Activated CD4-positive, CD25-positive, alpha-beta regulatory T cell (primary cell): Measurements from ENCODE around the gene CIRBP.

ENCODE experiments used
- DNase-seq, 4 experiments: peaks; one replicate each; lab custom pipeline; 2025; lab: John Stamatoyannopoulos, UW

CIRBP gene

DNA sequence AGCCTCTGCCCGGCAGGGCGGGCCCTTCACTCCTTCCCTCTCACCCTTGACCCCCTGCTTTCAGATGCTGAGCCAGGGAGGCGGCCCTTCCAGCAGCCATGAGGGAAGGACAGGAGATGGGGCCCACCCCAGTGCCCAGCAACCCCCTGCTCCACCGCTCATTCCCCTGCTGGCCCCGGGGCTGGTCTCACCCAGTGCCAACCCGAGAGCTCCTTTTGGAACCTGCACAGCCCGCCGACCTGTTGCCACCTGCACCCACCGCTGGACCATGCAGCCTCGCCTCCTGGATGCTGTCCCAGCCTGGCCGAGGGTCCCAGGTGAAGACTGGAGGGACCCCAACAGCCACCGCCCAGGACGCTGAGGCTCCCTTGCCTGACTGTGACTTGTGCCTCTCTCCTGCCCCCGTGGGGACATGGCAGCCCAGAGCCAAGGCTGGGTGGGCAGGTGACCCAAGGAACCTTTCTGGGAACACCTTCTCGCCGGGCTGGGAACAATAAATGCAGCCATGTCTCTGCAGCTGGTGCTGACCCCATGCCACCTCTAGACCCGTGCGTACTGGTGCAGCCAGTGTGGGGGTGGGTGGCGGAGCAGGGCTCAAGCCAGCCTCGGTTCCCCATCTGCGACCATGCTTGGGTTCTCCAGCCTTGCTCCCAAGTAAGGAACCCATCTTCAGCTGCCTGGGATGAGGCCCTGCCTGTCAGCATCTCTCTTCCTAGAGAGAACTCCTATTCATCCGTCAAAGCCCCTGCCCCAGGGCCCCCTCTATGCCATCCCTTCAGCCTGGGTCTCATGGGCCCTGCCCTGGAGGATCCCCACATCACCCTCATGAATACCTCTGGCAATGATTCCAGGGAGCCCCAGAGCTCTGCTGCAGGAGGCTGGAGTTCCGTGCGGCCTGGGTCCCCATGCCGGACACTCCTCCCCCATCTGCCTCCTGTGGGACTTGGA is 9.9 kb downstream of the CIRBP start:
- DNase-seq, result no peak

DNA sequence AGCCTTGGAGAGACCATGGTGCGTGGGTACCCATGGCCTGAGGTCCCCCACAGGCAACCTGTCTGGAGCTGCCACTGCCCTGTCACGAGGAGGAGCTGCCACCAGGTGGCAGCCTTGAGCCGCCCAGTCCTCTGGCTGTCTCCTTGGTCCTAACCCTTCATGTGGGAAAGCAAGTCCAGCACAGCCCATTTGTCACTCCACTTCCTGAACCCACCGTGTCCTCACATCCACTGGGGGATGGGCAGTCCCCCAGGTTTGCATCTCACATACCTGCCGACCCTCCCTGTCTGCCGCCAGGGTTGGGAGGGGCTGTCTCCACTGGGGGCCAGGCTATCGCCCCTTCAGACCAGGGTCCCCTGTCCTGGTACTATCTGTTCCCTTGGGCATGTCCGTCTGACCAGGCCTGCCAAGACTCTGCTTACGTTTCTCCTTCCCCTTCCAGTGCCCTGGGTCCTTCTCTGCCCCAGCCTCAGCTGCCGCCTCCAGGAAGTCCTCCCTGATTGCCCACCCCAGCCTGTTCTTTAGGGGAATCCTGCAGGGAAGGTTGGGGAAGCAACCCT is 10.7 kb downstream of the CIRBP start:
- DNase-seq, result peak; percentile 54 to 69 (median 64)

DNA sequence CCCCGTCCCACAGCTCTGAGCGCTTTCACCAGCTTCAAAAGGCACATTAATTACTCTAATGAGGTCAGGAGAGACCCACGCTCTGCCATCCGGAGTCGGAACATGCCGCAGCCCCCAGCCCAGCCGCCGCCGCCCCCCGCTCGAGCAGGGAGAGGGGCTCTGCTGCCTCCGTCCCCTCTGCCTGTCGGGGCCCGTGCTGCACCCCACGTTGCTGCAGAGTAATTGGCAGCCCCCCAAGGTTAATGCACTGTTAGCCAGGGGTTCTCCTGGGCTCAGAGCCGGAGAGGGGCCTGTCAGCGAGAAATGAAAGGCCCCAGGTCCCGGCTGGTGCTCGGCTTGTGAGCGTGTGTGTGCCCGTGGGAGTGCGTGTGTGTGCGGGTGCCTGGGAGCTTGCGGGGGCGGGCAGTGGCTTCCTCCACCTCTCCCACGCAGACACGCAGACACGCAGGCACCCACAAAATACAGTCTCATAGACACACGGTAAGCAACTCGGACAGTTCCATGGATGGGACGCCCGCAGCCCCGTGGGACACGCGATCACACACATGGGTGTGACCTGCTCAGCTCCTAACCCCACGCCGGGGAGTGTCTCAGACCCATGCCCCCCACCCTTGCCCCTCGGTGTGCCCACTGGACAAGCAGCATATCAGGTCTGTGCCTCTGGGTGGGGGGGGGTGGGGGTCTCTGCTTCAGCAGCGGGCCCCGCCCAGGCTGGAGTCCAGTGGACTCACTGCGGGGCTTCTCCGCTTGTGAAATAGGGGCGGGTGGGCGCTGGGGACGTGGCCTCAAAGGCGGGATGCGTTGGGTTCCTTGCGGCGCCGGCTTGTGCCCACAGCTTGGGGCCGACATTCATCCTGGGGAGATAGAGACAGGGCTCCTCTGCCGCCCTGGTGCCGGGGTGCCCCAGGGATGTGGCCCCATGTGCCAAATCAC is 11.8 kb downstream of the CIRBP start:
- no peak for DNase-seq

DNA sequence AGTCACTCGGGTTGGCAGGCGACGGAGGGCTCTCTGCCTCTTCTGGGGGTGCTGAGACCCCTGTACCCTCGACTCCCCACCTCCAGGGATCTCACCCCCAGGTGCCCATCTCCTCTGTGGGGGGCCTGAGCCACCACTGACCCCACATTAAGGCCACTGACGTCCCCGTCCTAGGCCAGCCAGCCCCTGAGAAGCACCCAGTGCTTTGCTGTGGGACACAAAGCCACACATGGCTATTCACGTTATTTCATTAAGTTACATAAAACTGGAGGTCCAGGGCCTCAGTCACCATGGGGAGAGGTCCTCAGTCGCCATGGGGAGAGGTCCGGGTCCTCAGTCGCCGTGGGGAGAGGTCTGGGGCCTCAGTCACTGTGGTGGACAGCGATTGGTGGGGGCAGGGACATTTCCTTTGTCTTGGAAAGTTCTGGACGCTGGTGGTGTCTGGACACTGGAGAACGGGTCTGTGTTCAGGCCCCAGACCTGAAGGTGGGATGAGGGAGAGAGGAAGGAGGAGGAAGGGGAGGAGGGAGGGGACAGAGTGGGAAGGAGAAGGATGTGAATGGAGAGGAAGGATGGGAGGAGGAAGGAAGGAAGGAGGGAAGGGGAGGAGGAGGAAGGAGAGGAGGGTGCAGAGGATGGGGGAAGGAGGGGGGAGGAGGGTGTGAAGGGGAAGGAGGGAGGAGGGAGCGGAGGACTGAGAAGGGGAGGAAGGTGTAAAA is 12.6 kb downstream of the CIRBP start:
- DNase-seq, result no peak

DNA sequence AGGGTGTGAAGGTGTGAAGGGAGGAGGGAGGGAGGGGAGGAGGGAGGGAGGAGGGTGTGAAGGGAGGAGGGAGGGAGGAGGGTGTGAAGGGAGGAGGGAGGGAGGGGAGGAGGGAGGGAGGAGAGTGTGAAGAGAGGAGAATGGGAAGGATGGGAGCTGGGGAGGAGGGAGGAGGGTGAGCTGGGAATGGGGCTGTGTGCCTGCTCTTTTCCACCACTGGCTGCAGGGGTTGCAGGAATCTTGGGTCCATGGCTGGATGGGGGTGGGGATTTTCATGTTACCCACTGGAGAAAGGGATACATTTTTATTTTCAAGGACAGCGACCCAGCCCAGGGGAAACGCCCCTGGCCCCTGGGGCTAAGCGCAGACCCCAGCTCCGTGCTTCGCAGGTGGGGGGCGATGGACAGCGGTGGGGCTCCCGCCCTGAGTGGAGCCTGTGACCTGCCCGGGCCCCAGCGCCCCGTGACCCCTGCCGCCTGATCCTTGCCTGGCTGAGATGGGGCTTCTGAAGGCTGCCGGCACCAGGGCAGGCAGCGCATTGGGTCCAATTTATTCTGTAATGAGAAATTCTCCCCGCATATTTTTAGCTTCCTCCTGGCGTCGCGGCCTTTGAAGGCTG is 13.6 kb downstream of the CIRBP start:
- no peak for DNase-seq

DNA sequence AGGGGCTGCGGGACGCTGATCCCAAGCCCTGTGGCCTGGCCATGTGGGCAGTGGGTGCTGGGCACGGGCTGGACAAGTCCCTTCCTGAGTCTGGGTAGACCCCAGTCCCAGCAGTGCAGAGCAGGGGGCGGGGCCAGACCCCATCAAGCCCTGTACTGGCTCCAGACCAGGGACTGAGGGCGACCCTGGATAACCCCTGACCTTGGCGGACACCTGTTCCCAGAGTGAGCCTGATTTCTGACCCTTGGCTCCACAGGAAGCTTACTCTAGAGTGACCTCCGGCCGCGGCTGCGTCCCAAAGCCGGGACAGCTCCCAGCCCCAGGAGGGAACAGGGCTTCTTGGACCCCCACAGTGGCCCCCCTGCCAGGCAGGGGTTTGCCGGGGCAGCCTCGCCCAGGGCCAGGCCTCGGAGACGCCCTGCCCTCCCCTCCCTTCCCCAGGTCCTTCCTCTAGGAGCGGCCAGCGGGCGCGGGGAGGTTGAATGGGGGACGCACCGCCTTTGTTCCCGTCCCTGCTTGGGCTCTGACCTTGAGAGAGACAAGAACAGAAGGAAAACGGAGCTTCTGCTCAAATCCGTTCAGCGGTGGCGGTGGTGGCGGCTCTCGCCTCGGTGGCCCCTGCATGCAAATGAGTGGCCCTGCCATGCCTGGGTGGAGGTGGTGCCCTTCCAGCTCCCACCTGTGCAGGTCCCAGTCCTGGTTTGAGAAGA is 14.2 kb downstream of the CIRBP start:
- DNase-seq, result no peak

DNA sequence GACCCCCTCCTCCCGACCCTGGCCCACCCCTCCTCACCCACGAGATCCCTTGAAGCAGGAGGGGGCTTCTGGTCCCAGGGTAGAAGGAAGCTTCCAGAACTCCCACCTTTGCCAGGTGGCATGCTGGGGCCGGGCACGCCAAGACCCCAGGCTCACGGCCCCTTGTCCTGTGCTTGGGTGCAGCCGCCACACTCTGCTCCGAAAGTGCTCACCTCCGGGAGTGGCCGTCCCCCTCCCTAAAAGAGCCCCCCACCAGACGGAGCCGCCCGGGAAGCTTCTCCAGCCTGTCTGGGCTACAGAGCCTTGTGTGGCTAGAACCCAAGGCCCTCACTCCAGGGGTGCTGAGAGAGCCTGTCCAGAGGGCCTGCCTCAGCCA is 14.8 kb downstream of the CIRBP start:
- no peak for DNase-seq

DNA sequence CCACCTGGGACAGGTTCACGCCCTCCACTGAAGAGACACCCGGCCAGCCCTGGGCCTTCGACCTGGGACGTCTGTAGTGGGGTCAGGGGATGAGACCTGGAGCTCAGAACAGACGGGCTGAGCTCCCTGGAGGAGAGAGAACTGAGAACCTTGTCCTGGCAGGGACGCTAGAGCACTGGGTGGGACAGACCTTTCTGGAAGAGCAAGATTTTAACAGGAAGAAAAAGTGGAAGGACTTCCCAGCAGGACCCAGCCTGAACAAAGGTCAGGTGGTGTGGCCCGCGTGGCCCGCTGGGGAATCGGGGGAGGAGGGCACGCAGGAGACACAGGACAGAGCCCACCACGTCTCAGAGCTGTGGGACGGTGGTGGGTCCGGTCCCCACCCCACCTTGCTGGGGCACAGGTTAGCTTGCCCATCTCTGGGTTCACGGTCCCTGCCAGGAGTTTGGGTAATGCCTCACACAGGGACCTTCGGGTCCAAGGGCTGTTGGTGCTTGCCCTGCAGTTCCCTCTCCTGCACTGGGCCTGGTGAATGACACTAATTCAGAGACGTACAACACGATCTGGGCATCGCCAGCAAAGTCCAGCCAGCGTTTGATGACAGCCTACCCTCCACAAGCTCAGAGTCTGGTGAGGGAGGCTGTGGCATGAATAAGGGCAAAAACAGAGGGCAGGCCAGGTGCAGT is 15.3 kb downstream of the CIRBP start:
- no peak for DNase-seq

DNA sequence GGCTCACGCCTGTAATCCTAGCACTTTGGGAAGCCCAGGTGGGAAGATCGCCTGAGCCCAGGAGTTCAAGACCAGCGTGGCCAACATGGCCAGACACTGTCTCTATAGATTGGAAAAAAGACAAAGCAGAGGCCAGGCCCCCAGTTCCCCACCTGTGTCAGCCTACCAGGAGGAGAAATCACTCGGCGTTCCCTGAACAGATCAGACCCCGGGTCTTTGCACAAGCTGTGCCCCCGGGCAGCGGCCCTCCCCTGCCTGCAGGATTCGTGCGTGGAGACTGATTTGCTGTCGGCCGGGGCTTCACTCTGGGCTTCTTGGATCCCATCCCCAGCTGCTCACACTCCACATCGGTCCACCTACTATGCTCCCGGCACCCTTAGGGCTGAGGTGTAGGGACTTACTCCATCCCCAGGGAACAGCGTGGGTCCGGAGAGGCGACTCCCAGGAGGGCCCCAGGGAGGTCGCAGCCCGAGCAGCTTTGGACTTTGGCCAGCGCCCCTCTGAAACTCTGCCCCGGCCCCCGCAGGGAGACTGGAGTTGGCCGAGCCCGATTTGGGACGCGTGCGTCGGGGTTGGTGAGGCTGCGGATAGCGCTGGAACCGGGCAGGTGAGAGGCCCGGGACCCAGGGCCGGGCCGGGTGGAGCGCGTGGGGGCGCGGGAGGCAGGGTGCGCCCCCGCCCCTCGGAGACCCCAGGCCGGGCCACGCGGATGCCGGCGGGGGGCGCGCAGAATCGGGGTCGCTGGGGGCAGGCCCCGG is 16.0 kb downstream of the CIRBP start:
- no peak for DNase-seq

DNA sequence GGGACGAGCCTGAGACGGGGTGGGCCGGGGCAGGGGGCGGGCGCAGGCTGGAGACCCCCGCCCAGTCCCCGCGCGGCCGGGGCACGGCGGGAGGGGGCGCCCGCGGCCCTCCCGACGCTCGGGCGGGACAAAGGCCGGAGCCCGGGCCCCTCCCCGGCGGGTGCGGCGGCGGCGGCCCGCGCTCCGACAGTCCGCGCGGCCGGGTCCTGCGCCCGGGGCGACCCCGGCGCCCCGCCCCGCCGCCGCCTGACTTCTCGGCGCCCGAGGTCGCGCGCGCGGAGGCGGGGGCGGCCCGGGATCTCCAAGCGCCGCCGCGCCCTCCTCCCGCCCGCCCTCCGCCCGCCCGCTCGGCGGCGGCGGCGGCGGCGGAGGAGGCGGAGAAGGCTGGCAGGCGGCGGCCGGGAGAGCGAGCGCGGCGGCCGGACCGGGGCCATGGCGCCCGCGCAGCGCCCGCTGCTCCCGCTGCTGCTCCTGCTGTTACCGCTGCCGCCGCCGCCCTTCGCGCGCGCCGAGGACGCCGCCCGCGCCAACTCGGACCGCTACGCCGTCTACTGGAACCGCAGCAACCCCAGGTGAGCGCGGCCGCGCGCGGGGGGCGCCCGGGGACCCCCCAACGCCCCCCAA is 16.7 kb downstream of the CIRBP start, which contains the start of gene EFNA2:
Gene EFNA2 (plus strand): TSS at position 137 of the 624 bp plus-strand sequence. CDS start 296 bp downstream, at position 433.
- no peak for DNase-seq

DNA sequence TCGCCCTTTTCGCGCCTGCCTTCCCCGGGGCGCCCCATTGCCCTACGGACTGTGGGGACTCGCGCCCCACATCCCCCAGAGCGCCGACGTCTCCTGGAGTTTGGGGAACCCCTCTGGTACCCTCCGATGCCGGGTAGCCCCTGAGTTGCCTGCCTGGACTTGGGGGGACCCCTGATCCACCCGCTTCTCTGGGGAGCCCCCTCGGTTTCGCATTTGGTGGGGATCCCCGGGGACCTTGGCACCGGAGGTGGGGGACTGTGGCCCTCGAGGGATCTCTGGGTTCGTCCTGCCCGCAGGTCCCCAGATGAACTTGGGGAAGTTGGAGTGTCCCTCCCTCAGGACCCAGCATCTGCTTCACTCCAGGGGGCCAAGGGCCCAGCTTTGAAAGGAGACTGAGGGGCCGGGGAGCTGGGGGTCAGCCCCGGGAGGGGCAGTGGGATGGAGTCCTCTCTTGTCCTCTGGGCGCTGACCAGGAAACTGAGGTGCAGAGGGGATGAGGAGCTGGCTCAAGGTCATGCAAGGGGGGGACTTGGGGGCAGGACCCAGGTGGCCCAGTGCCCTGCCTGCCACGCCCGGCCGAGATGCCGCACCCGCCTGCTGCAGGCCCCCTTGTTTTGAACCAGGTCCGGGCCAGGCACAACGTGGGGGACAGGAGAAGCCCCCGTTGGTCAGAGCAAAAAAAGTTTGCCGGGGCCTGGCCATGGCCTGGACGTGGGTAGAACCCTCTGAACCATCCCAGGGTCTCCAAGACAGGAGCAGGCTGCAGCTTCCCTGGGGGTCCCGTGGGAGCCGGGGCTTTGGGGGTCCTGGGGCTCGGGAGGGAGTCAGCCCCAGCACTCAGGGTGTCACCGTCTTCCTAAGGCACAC is 17.6 kb downstream of the CIRBP start:
- no peak for DNase-seq

DNA sequence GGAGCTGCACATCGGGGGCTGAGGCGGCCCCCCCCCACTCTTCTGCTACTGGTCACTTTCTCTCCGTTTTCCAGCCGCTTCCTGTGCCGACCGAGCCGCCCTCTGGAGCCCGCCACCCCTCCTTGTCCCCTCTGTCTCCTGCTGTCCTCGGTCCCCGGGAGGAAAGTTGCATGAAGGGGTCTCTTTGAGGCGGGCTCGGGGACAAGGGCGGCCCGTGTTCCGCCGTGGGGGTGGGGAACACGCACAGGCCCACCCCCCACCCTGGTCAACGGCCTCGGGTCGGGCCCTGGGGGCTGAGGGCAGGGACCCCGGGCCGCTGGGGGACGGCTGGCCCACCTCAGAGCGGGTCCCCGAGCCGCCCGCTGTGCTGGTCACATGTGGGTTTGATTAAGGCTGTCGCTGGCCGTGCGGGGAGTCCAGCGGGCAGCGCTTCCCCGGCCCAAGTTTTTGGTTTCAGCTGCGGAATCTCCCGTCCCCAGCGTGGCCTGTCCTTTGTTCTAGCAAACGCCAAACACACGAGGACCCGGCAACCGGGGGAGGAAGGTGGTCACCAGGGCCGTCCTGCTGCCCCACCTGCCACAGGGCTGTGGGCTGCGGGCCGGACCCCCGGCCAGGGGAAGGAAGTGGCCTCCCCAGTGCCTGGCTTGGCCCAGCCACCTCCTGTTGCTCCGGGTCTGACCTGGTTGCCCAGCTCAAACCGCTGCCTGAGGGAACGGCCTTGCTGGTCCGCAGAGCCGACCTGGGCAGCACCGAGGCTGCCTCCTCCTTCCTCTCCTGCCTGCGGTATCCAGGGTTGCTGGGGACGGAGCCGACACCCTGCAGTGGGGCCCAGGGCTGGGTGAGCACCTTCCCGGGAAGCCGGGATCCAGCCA is 18.5 kb downstream of the CIRBP start:
- no peak for DNase-seq

DNA sequence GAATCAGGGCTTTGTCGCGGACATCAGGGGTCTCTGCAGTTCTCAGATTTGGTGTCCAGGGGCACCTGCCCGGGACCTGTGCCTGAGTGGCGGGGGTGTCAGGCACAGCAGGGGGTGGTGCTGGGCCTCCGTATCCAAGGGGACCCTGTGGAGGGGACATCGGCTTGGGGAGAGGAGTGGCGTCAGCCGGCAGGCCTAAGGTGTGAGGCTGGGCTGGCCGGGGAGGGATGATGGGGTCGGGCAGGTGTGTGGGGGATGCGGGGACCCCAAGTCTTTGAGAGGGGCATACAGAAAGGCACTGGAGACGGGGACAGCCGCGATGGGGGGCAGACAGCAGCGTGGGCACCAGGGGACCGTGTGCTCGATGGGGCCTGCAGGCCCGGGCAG is 19.1 kb downstream of the CIRBP start:
- no peak for DNase-seq

DNA sequence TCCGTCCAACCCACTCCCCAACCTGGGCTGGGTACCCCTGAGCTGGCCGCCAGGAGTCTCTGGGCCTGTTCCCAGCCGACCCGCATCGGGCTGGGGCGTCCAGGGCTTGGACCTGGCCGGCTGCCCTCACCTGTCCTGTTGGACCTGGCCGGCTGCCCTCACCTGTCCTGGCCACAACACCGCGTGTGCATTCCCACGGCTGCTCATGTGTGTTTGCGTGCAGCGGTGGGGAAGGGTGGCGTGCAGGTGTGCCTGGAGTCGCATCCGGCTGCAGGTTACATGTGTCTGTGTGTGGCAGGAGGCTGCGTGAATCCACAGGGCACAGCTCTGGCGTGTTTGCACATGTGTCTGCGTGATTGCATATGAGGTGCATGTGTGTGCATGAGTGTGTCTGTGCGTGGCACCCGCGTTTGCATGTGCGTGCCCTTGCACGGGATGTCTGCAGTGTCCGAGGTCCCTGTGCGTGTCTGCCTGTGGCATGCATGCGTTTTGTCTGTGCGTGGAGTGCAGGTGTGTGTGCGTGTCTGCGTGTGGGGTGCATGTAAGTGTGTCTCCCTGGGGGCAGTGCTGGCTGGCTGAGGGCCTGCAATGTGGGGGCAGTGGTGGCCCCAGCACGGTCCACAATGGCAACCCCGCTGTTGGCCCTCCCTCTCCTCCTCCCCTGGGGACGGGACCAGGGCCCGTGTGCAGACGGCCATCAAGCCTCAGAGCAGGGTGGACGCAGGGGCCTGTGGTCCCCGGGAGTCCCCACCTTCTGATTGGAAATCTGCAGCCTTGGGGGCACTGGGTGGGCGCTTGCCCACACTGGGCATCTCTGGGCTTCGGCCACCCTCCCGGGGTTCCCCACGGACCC is 19.9 kb downstream of the CIRBP start:
- no peak for DNase-seq

DNA sequence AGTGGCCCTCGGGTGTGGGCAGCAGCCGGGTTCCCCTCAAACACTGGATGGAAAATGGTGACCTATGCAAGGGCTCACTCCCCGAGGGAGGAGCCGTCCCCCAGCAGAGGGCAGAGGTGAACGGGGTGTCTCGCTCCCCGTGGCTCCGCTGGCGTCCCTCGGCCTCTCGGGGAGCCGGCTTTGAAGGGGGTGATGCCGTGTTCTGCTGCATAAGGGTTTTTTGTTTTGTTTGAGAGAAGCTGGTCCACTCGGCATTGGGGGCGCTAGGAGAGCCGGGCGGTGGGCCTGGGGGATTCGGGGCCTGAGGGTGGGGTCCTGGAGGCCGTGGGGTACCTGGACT is 20.5 kb downstream of the CIRBP start:
- DNase-seq, result no peak

DNA sequence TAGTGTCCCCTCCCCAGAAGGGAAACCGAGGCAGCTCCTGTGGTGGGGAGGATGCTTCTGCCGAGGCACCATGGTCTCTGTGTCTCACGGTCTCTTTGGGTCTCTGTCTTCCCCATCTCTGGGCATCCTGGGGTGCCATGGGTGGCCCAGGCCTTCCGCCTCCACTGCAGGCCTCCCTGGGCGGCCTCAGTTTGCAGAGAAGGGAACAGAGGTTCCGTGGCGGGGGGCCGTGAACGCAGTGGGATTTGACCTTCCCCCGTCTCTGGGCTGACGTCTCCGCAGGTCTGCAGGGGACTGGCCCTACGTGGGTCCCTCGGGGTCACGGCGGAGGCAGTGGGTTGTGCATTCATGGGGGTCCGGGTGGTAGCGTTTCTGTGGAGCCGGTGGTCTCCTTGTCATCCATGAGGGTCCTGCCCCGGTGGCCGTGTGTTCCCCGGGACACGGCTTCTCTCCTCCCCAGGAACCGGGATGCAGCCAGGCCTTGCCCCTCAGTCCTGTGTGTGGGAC is 21.1 kb downstream of the CIRBP start:
- DNase-seq, result no peak
